ENCODE results near the gene PCDH10. TPM values are rescaled to one million over a fixed set of nuclear protein-coding genes. Genes with fewer than 3 reads are reported as not detected.
A peak's percentile ranks its signal among the peaks of the same experiment; 100 is the strongest.

PCDH10 gene
- total RNA-seq, 2 experiments from 2014 or later: not detected

- POLR2A ChIA-PET: no interaction called here
- peaks cover 27% of the 10 kb centered on the region for H3K4me1 Mint-ChIP-seq
- ATAC-seq (no peak), DNase-seq (peak; percentile 13)
- H3K9me3 Mint-ChIP-seq (ENCODE audit: low read depth): no peaks in the 10 kb centered on the region
- CTCF ChIA-PET: no interaction called here
- H3K27ac Mint-ChIP-seq: no peak overlapping the region
- intact Hi-C loops (cut with DNase I, micrococcal nuclease): no loop called here
- H3K4me3 Mint-ChIP-seq: no peak overlapping the region
- H3K36me3 Mint-ChIP-seq (ENCODE audit: low read depth): peaks cover 3% of the 10 kb centered on the region
- peaks cover 63% of the 10 kb centered on the region for H3K27me3 Mint-ChIP-seq
These were observed 2.7 kb downstream of the PCDH10 start for GRCh38 chr4:133151691-133152329.

- no peak for ATAC-seq
- no peak overlapping the region for H3K27ac Mint-ChIP-seq
- CTCF ChIA-PET: no interaction called here
- peaks cover 3% of the 10 kb centered on the region for H3K36me3 Mint-ChIP-seq (ENCODE audit: low read depth)
- H3K9me3 Mint-ChIP-seq (ENCODE audit: low read depth): no peaks in the 10 kb centered on the region
- H3K4me3 Mint-ChIP-seq: no peak overlapping the region
- POLR2A ChIA-PET: no interaction called here
- intact Hi-C loops (cut with DNase I, micrococcal nuclease): no loop called here
- H3K4me1 Mint-ChIP-seq: peaks cover 23% of the 10 kb centered on the region
- H3K27me3 Mint-ChIP-seq: peaks cover 57% of the 10 kb centered on the region
- DNase-seq: peak; percentile 4
These were observed 3.3 kb downstream of the PCDH10 start for GRCh38 chr4:133152330-133152821.

GRCh38 chr4:133152831-133153481 is 3.9 kb downstream of the PCDH10 start:
- Mint-ChIP-seq H3K4me3 (no peak overlapping the region), H3K36me3 (ENCODE audit: low read depth) (peaks cover 3% of the 10 kb centered on the region), H3K9me3 (ENCODE audit: low read depth) (no peaks in the 10 kb centered on the region), H3K27me3 (peaks cover 55% of the 10 kb centered on the region), H3K4me1 (peaks cover 23% of the 10 kb centered on the region), H3K27ac (no peak overlapping the region)
- ChIA-PET POLR2A (no interaction called here), CTCF (interaction anchor here (1.2 kb wide), 1 partner anchor 10 kb away, joined by 7 read pairs; no protein-coding TSS in a partner anchor)
- intact Hi-C loops (cut with DNase I, micrococcal nuclease): no loop called here
- ATAC-seq: no peak
- DNase-seq: no peak

GRCh38 chr4:133154725-133155124 is 5.6 kb downstream of the PCDH10 start:
- H3K4me1 Mint-ChIP-seq: peaks cover 9% of the 10 kb centered on the region
- H3K9me3 Mint-ChIP-seq (ENCODE audit: low read depth): no peaks in the 10 kb centered on the region
- peaks cover 39% of the 10 kb centered on the region for H3K27me3 Mint-ChIP-seq
- no peak overlapping the region for H3K4me3 Mint-ChIP-seq
- no peak overlapping the region for H3K27ac Mint-ChIP-seq
- ChIA-PET POLR2A (interaction anchor here (0.6 kb wide), 1 partner anchor 1787 kb away, joined by 8 read pairs; no protein-coding TSS in a partner anchor), CTCF (interaction anchor here (1.2 kb wide), 1 partner anchor 115 kb away, joined by 3 read pairs; no protein-coding TSS in a partner anchor)
- intact Hi-C loops (cut with DNase I, micrococcal nuclease): no loop called here
- peak; percentile 7 for DNase-seq
- no peak for ATAC-seq
- H3K36me3 Mint-ChIP-seq (ENCODE audit: low read depth): peaks cover 3% of the 10 kb centered on the region

GRCh38 chr4:133156096-133156495 is 7.0 kb downstream of the PCDH10 start:
- POLR2A ChIA-PET: no interaction called here
- H3K4me3 Mint-ChIP-seq: no peak overlapping the region
- peaks cover 5% of the 10 kb centered on the region for H3K4me1 Mint-ChIP-seq
- DNase-seq (no peak), ATAC-seq (no peak)
- H3K36me3 Mint-ChIP-seq (ENCODE audit: low read depth): peaks cover 3% of the 10 kb centered on the region
- H3K27me3 Mint-ChIP-seq: peaks cover 26% of the 10 kb centered on the region
- H3K27ac Mint-ChIP-seq: no peak overlapping the region
- intact Hi-C loops (cut with DNase I, micrococcal nuclease): no loop called here
- CTCF ChIA-PET: no interaction called here
- no peaks in the 10 kb centered on the region for H3K9me3 Mint-ChIP-seq (ENCODE audit: low read depth)

GRCh38 chr4:133156556-133156955 is 7.5 kb downstream of the PCDH10 start:
- Mint-ChIP-seq H3K9me3 (ENCODE audit: low read depth) (no peaks in the 10 kb centered on the region), H3K4me3 (no peak overlapping the region), H3K27ac (no peak overlapping the region), H3K4me1 (peaks cover 5% of the 10 kb centered on the region), H3K27me3 (peaks cover 22% of the 10 kb centered on the region), H3K36me3 (ENCODE audit: low read depth) (peaks cover 3% of the 10 kb centered on the region)
- no peak for DNase-seq
- intact Hi-C loops (cut with DNase I, micrococcal nuclease): no loop called here
- ATAC-seq: no peak
- ChIA-PET CTCF (no interaction called here), POLR2A (no interaction called here)

- no peak overlapping the region for H3K27ac Mint-ChIP-seq
- H3K4me1 Mint-ChIP-seq: peaks cover 5% of the 10 kb centered on the region
- ChIA-PET POLR2A (no interaction called here), CTCF (no interaction called here)
- ATAC-seq: no peak
- peaks cover 17% of the 10 kb centered on the region for H3K27me3 Mint-ChIP-seq
- H3K4me3 Mint-ChIP-seq: no peak overlapping the region
- H3K9me3 Mint-ChIP-seq (ENCODE audit: low read depth): no peaks in the 10 kb centered on the region
- intact Hi-C loops (cut with DNase I, micrococcal nuclease): no loop called here
- no peak for DNase-seq
- H3K36me3 Mint-ChIP-seq (ENCODE audit: low read depth): peaks cover 3% of the 10 kb centered on the region
These were observed 8.5 kb downstream of the PCDH10 start for GRCh38 chr4:133157460-133158160.

GRCh38 chr4:133160853-133161252 is 11.8 kb downstream of the PCDH10 start:
- Mint-ChIP-seq H3K4me1 (no peaks in the 10 kb centered on the region), H3K27me3 (peaks cover 4% of the 10 kb centered on the region), H3K27ac (no peak overlapping the region), H3K36me3 (ENCODE audit: low read depth) (no peaks in the 10 kb centered on the region), H3K9me3 (ENCODE audit: low read depth) (no peaks in the 10 kb centered on the region), H3K4me3 (no peak overlapping the region)
- ATAC-seq (no peak), DNase-seq (no peak)
- CTCF ChIA-PET: no interaction called here
- POLR2A ChIA-PET: no interaction called here
- intact Hi-C loops (cut with DNase I, micrococcal nuclease): loop anchor here in 1 of 2 experiments (5.0 kb wide), 1 partner anchor 476 kb away; no protein-coding TSS in a partner anchor

- no peaks in the 10 kb centered on the region for H3K9me3 Mint-ChIP-seq (ENCODE audit: low read depth)
- intact Hi-C loops (cut with DNase I, micrococcal nuclease): loop anchor here in 1 of 2 experiments (5.0 kb wide), 1 partner anchor 476 kb away; no protein-coding TSS in a partner anchor
- H3K4me3 Mint-ChIP-seq: no peak overlapping the region
- H3K27me3 Mint-ChIP-seq: peaks cover 2% of the 10 kb centered on the region
- no peak overlapping the region for H3K27ac Mint-ChIP-seq
- H3K4me1 Mint-ChIP-seq: no peaks in the 10 kb centered on the region
- ChIA-PET POLR2A (no interaction called here), CTCF (no interaction called here)
- no peaks in the 10 kb centered on the region for H3K36me3 Mint-ChIP-seq (ENCODE audit: low read depth)
- ATAC-seq (no peak), DNase-seq (no peak)
These were observed 12.6 kb downstream of the PCDH10 start for GRCh38 chr4:133161570-133162295.

GRCh38 chr4:133162941-133163340 is 13.8 kb downstream of the PCDH10 start:
- H3K4me1 Mint-ChIP-seq: no peaks in the 10 kb centered on the region
- H3K27me3 Mint-ChIP-seq: no peaks in the 10 kb centered on the region
- intact Hi-C loops (cut with DNase I, micrococcal nuclease): loop anchor here in 1 of 2 experiments (5.0 kb wide), 1 partner anchor 474 kb away; no protein-coding TSS in a partner anchor
- no peaks in the 10 kb centered on the region for H3K36me3 Mint-ChIP-seq (ENCODE audit: low read depth)
- no peak overlapping the region for H3K4me3 Mint-ChIP-seq
- H3K9me3 Mint-ChIP-seq (ENCODE audit: low read depth): no peaks in the 10 kb centered on the region
- ATAC-seq: no peak
- CTCF ChIA-PET: no interaction called here
- no peak overlapping the region for H3K27ac Mint-ChIP-seq
- POLR2A ChIA-PET: no interaction called here
- DNase-seq: no peak

- H3K4me3 Mint-ChIP-seq: no peak overlapping the region
- no peaks in the 10 kb centered on the region for H3K4me1 Mint-ChIP-seq
- ATAC-seq: no peak
- POLR2A ChIA-PET: no interaction called here
- DNase-seq: no peak
- no peak overlapping the region for H3K27ac Mint-ChIP-seq
- no peaks in the 10 kb centered on the region for H3K27me3 Mint-ChIP-seq
- no peaks in the 10 kb centered on the region for H3K36me3 Mint-ChIP-seq (ENCODE audit: low read depth)
- CTCF ChIA-PET: no interaction called here
- intact Hi-C loops (cut with DNase I, micrococcal nuclease): no loop called here
- H3K9me3 Mint-ChIP-seq (ENCODE audit: low read depth): no peaks in the 10 kb centered on the region
These were observed 29.9 kb downstream of the PCDH10 start for GRCh38 chr4:133178956-133179355.
